NOMO-1 treated with dmso at 0.1 percent for 144 hours (cell line): ENCODE results near the gene CSN3.
"Not testable (repeated sequence)": the region's sequence is repeated elsewhere in the genome, so short reads cannot be mapped to it uniquely, and the experiment has no call there.

ENCODE experiments used
- DNase-seq: peaks from one replicate; lab custom pipeline; 2025; ENCODE audit not compliant: unreplicated experiment; lab: John Stamatoyannopoulos, UW

CSN3 gene, protein sequence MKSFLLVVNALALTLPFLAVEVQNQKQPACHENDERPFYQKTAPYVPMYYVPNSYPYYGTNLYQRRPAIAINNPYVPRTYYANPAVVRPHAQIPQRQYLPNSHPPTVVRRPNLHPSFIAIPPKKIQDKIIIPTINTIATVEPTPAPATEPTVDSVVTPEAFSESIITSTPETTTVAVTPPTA

DNA sequence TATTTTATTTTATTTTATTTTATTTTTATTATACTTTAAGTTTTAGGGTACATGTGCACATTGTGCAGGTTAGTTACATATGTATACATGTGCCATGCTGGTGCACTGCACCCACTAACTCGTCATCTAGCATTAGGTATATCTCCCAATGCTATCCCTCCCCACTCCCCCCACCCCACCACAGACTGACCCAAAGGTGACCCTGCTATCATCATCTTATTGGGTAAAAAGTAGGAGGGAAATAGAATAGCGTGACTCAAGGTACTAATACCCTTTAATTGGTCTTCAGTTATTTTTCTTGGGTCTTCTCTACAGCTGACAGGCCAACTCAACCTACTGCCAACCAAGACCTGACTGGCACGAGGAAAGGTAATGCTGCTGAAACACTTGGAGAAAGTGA is at the start of gene CSN3:
CSN3 (plus strand) TSS at position 301 of the 400 bp plus-strand sequence. CDS start 2,223 bp downstream, outside the sequence.
- DNase-seq = not testable (repeated sequence)

DNA sequence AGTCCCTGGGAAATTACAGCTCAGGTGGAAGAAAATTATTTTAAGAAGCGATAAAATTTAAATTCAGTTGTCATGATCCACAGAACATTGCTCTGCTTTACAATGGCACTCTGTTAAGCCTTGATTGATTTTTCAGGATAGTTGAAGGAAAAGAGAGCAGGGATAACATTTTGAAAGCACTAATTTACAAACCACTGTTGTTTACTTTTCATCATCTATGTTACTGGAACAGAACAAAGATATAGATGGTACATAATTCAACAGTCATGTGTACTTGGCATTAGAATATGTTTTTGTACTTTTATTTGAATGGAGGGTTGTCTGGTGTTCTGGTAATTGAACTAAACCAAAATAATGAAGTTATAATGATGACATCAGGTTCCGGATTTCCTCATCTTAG is 49.5 kb upstream of the CSN3 start:
- no peak for DNase-seq

DNA sequence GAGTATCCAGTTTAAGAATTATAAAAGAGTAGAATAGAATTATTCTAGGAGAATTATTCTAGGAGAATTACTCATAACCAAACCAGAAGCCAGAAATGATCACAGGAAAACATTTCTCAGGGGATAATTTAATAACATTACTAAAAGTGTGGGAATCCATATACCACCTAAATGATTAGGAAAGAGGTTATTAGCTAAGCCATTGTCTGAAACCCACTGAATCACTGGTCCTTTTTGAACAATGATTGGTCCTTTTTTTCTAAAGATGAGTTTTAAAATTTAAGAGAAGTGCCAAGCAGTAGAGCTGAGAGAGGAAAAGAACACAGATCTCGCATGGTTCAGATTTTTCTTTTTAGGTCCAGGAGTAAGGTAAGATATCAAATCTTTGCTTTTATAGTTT is 47.0 kb upstream of the CSN3 start, which contains the start of gene ODAM:
ODAM (plus strand) TSS at position 301 of the 400 bp plus-strand sequence. CDS start 819 bp downstream, outside the sequence.
- DNase-seq = no peak

DNA sequence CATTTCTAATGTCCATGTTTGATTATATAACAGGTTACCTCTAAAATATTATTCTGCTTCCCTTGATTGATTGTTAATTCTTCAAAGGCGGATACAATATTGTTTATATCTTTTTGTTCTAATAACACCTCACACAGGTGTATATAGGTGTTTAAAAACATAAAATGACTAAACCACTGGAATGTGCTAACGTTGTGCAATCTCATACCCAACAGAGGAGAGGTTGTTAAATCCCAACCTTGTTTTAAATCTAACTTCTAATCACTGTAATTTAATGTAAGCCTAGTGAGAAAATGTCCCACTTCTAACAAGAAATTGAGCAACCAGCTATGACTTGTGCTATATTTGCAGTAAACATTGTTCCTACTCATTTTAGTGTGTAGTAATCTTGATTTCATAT is 45.5 kb upstream of the CSN3 start:
- no peak for DNase-seq

DNA sequence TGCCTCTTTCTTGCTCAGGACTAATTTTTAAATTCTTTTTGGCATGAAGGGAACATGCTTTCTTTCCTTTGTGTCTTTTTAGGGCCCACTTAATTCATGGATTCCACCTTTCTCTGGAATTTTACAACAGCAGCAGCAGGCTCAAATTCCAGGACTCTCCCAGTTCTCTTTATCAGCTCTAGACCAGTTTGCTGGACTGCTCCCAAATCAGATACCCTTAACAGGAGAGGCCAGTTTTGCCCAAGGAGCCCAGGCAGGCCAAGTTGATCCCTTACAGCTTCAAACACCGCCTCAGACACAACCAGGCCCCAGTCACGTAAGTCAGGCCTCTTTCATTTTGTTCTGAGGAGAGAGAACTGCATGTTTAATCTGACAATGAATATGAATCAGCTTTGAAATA is 44.6 kb upstream of the CSN3 start:
- no peak for DNase-seq

DNA sequence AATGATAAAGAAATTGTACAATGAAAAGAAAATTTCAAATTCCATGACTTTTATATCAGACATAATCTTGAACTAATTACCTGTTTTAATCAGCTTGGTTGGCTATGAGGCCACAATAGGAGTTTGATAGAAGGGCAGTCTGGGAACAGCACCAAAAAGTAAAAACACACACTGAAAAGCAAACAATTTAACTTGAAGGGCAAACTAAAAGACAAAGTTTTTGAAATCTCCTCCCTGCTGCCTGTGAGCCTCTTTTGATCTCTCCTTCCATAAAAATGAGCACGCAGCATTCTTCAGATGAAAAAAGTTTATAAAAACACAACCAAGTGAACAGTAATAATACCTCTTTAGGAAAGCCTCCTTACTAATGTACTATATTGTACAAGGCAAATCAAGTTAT is 38.8 kb upstream of the CSN3 start:
- DNase-seq = no peak

DNA sequence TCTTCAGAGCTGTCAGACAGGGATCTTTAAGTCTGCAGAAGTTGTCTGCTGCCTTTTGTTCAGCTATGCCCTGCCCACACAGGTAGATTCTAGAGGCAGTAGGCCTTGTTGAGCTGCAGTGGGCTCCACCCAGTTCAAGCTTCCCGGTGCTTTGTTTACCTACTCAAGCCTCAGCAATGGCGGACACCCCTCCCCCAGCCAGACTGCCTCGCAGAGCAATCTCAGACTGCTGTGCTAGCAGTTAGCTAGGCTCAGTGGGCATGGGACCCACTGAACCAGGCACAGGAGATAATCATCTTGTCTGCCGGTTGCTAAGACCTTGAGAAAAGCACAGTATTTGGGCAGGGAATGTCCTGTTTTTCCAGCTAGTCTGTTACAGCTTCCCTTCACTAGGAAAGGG is 29.6 kb upstream of the CSN3 start:
- DNase-seq = not testable (repeated sequence)

DNA sequence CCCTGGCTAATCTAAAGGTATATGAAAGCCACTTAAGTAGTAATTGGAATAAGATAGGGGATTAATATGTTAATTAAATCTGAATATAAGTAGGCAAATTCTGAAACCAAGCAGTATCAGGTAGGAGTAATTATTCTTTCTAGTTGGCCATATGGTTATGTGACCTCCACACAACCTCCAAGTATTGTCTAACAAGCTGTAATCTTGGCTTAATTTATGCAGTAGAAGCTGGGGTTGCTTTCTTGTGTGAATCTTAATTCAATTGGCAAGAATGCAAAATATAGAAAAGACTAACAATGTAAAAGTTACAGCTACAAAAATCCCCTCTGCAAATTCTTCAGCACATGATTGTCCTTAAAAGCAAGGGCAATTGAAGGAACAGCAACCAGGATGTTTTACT is 26.3 kb upstream of the CSN3 start:
- DNase-seq = not testable (repeated sequence)

DNA sequence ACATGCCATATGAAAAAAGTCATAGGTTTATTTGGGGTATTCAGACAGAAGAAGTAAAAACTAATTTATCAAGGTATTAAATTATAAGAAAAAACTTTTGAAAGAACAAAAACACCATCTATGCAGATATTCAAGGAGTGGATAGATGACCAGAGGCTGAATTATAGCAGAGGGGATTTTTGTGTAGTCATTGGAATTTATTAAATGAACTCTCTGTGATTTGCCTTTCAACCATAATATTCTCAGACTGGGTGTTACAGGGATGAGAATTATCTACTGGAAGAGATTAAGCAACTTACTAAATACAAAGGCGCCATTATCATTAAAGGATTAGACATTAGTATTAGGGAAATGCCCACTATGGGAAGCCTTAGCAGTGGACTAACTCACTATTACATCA is 25.8 kb upstream of the CSN3 start:
- not testable (repeated sequence) for DNase-seq

DNA sequence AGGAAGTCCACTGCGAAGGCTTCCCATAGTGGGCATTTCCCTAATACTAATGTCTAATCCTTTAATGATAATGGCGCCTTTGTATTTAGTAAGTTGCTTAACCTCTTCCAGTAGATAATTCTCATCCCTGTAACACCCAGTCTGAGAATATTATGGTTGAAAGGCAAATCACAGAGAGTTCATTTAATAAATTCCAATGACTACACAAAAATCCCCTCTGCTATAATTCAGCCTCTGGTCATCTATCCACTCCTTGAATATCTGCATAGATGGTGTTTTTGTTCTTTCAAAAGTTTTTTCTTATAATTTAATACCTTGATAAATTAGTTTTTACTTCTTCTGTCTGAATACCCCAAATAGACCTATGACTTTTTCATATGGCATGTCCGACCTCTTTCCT is 21.0 kb upstream of the CSN3 start:
- not testable (repeated sequence) for DNase-seq

DNA sequence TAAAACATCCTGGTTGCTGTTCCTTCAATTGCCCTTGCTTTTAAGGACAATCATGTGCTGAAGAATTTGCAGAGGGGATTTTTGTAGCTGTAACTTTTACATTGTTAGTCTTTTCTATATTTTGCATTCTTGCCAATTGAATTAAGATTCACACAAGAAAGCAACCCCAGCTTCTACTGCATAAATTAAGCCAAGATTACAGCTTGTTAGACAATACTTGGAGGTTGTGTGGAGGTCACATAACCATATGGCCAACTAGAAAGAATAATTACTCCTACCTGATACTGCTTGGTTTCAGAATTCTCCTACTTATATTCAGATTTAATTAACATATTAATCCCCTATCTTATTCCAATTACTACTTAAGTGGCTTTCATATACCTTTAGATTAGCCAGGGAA is 20.6 kb upstream of the CSN3 start:
- DNase-seq = not testable (repeated sequence)

DNA sequence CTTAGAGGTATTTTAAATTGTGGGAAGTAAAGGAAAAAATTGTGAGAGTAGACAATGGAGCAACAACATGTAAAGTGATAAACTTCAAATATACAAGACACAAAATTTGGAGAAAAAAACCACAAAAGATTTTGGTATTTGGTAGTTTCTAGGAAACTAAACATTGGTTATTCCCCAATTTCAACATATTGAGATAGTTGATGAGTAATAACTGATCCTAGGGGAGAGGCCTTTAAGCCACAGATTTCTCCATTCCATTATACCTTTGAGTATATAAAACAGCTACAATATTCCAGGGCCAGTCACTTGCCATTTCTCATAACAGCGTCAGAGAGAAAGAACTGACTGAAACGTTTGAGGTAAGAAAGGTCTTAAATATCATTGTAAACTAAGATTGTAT is 16.6 kb upstream of the CSN3 start, which contains the start of gene FDCSP:
FDCSP (plus strand) TSS at position 301 of the 400 bp plus-strand sequence. CDS start 5,071 bp downstream, outside the sequence.
- no peak for DNase-seq

DNA sequence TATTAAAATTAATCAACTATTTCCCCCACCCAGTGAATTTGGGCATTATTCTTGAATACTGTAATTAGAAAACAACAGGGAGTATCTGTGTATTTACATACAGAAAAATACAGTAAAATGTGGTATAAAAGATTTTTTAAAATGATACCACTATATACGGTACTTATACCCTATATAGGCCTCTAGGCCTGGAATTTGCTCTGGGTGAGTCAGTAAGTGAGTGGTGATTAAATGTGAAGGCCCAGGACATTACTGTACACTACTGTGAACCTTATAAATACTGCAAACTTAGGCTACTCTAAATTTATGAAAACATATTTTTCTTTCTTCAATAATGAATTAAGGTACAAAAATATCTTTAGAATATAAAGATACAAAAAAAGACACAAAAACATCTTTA is 6.3 kb upstream of the CSN3 start:
- no peak for DNase-seq

DNA sequence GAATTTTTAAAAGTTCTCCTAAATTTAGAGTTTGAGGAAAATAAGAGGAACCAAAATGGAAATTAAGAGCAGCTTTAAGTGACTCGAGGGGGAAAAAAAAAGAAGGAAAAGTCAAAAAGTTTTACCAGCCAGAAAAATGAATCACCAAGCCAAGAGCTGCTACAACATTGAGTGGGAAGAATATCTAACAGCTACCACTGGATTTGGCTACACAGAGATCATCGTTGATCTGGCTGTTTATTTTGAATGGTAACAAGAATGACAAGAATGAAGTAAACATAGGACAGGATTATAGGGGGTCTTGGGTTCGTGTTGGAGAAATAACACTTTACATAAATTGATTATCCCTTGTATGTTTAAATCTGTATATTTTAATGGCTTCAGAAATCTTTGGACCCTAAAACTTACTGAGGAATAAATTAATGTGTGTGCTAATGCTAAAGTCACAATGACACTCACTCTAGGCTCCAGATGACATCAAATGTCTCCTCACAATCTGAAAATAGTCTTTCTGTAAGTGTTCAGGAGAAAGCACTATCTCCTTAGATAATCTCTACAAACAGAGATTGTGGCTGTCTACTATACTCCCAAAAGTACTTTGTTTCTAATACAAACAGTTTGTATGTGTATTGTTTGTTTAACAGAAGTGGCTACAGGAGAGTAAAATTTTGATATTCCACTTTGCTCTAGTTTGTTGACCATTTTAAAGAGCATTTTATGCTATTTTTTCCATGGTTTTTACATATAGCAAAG is 3.1 kb upstream of the CSN3 start:
- DNase-seq = no peak

DNA sequence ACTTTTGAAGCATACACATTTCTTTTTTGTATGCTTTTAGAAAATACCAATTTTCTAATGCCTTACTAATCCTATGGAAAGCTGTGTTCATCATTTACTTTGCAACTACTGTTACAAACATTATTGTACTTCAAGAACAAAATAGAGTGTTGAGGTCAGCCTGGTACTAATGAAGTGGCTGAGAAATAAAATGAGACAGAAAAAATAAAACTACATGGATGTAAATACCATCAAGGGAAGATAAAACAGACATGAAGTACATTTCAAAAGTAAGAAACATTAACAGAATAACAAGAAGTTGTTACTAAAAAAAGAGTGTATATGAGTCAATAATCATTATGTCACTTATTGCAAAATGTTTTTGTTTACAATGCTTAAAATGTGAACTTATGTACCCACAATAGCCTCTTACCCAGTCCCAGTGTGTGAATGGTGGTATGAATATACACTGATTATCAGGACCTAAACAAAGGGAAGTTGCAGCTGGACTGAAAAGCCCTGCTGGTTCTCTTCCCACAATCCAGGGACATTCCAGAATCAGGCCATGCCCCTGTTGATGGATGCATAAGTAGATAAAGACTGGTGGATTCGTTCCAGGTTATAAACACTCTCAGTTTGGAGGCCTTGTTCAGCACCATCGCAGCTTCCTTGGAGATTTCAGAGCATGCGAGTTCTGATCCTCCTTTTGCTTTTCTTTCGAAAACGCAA is 2.4 kb upstream of the CSN3 start:
- no peak for DNase-seq

DNA sequence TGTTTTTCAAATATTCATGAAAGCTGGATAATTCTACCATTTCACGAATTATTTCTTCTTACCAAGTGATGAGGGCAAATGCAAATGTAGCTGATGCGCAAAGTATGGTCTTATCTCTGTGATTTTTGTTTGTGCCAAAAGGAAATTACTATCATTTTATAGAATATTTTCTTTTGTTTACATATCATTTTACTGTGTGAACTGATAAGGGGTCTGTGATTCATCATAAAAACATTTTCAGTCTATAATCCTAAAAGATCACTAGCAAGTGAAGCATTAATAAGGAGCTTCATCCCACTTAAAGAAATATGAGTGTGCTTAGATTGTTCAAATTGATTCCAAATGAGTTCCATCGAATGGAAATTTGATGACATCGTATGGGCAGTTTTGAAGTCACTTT is 694 bp downstream of the CSN3 start:
- no peak for DNase-seq

DNA sequence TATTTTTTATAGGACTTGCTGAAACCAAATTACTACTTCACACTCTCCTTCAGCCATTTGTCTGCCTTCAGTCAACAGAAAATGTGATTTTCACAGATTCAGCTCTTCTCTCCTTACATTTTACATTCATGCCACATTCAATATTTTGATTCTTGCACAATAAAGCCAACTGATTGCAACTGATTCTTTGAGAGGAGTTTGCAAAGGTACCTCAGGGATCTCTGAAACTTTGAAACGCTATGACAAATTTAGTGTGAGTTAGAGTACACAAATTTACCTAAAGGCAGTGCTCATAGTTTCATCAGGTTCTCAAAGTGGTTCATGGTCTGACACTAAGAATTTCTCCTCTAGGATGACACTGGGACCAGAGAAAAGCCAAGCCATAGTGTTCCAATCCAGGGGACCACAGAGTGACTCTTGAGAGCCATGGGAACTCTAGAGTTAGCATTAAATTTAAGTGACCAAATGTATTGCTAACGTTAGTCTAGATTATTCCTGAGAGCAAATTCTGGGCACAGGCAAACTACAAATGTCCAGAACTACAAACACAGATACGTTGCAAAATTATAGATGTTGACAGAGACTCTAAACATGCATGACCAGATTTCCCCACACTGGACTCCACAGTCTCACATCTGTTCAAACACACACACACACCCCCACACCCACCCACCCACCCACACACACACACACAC is 9.0 kb downstream of the CSN3 start:
- no peak for DNase-seq

DNA sequence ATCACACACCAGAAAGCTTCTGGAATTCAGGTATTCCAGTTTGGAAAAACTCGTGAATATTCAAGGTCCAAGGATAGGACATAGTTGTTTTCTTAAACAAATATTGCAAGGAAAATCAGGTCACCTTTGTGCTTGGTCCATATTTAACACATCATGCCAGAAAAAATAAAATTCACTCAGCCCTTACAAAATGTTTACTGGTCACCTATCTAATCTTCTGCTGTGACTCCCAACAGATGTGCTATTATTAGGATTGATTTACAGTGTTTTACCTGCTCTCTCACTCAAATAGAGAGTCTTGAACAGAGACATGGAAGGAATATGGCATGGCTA is 9.5 kb downstream of the CSN3 start:
- DNase-seq = no peak

DNA sequence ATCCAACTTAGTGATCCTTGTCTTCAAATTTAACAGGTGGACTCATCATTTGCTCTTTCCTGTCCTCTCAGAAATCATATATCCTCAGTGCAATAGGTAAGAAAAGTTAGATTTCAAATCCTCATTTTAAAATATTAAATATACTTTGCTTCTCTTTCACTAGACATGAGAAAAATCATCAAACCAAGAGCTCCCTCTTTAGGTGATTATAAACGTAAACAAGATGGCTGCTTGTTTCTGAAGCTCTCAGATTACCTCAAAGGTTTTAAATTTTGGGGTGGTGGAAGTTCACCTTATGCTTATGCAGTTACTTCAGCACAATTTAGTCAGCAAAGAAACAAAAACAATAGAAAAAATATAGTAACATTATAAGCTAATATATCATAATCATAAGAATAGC is 27.3 kb downstream of the CSN3 start:
- DNase-seq = no peak

DNA sequence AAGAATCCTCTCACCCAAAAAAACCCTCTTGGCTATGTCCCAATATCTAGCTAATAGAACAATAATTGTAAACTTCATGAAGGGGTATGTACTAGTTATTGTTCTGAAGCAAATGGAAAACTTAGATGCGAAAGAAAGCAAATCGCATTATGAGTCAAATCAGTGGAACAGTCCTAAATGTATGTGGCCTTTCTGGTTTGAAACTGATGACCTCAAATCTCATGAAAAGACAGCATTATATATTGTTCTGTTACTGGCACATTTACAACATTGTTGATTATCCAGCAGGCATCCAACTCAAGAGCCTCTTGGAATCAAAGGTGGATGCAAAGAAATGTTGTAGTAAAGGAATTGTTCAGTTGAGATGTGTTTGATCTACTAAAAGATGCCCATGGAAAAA is 34.7 kb downstream of the CSN3 start:
- no peak for DNase-seq

DNA sequence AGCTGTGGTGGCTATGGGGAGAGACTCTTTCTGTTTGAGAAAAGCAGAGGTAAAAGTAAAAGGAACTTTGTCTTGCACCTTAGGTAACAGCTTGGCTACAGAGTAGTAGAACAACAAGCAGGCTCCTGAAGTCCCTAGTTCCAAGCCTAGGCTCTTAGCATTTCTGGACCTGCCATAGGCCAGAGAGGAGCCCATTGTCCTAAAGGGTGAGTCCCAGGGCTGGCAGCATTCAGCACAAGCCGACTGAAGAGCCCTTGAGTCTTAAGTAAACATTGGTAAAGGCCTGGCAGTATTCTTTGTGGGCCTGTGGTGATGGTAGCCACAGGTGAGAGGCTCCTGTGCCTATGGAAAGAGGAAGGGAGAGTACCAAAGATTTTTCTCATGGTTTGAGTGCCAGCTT is 38.2 kb downstream of the CSN3 start:
- no peak for DNase-seq

DNA sequence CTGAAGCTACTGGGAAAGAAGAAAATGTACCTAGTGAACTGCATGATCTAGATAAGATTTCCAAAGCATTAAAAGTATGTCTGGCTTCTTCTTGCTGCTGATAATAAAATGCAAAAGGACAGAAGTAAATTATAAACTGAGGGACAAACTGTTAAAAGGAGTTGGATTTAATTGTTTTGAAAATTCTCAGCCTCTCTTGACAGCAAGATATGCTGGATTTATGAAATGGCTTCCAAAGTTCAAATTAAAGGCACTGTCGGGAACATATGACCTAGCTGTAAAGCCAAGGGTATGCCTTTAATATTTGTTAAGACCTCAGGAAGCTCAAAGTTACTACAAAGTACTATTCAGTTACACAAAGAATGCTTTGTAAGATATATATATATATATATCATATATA is 46.3 kb downstream of the CSN3 start:
- no peak for DNase-seq
